Measurements from ENCODE around the gene IGF1. TPM values are rescaled to one million over a fixed set of nuclear protein-coding genes. Genes with fewer than 3 reads are reported as not detected.

Gene IGF1
- total and polyA plus RNA-seq, 4 donors: 5.0 to 60.7 (median 10.5) TPM

DNA sequence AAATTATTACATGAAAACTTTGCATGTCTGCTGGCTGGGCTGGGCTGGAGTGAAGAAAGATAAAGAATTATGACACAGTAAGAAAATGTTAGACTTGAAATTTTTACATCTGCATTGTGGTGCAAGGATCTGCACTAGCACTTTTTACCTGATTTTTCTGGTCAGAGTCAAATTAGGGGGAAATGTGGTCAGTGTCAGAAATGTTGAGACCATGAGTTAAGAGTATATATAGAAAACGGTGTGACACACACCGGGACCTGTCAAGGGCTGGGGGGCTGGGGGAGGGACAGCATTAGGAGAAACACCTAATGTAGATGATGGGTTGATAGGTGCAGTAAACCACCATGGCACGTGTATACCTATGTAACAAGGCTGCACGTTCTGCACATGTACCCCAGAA is 90.3 kb downstream of the IGF1 start:
- TF ChIP-seq, protein P1, sequence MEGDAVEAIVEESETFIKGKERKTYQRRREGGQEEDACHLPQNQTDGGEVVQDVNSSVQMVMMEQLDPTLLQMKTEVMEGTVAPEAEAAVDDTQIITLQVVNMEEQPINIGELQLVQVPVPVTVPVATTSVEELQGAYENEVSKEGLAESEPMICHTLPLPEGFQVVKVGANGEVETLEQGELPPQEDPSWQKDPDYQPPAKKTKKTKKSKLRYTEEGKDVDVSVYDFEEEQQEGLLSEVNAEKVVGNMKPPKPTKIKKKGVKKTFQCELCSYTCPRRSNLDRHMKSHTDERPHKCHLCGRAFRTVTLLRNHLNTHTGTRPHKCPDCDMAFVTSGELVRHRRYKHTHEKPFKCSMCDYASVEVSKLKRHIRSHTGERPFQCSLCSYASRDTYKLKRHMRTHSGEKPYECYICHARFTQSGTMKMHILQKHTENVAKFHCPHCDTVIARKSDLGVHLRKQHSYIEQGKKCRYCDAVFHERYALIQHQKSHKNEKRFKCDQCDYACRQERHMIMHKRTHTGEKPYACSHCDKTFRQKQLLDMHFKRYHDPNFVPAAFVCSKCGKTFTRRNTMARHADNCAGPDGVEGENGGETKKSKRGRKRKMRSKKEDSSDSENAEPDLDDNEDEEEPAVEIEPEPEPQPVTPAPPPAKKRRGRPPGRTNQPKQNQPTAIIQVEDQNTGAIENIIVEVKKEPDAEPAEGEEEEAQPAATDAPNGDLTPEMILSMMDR (IDR thresholded peaks at IDR 0.05; ENCODE audit: control extremely low read depth, extremely low read depth): no peak
- 88 to 89% methylated on average over 4 of the region's 4 CpGs for WGBS, 2 donors
- peaks cover 0 to 4% (median 2%) of the 10 kb centered on the region in 4 donors for H3K9me3 ChIP-seq (ENCODE audit: control insufficient read depth in 4 of 4, insufficient read depth in 3 of 4, low read length in 3 of 4)
- H3K9ac ChIP-seq (ENCODE audit: insufficient read depth in 1 of 2, low read length in 2 of 2): no peak overlapping the region
- no peaks in the 10 kb centered on the region for H3K36me3 ChIP-seq (ENCODE audit: control insufficient read depth in 4 of 4, insufficient read depth in 4 of 4, low read length in 4 of 4)
- ATAC-seq (ENCODE audit: insufficient read depth, low FRiP score): no peak
- no peak for DNase-seq
- no peaks in the 10 kb centered on the region for H3K27me3 ChIP-seq (ENCODE audit: control insufficient read depth in 3 of 3, insufficient read depth in 3 of 3, low read length in 2 of 3)
- no peak overlapping the region for H3K27ac ChIP-seq (ENCODE audit: low read depth in 1 of 2, low read length in 1 of 2)
- H3K4me1 ChIP-seq (ENCODE audit: control insufficient read depth in 5 of 5, insufficient read depth in 5 of 5, low read length in 5 of 5): no peaks in the 10 kb centered on the region
- no peak overlapping the region for H3K4me3 ChIP-seq

DNA sequence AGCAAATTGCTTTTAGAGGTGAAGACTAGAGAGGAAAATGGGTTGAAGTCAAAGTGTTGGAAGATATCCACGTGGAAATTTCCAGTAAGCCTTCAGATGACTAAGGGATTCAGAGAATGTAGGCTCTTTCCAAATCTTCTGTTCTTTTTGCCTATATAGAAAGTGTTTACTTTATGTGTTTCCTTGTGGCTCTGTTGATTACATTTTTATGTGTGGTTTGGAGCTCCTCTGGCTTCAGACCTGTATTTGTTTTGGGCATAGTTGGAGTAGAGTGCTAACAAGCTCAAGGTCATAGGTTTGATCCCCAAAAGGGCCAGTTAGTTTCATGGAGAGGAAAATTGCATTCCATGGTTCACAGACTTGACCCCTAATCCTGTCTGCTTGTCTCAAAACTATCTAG is 91.9 kb downstream of the IGF1 start:
- TF ChIP-seq, protein P1 (IDR thresholded peaks at IDR 0.05; ENCODE audit: control extremely low read depth, extremely low read depth): no peak
- ATAC-seq (ENCODE audit: insufficient read depth, low FRiP score): no peak
- H3K4me1 ChIP-seq (ENCODE audit: control insufficient read depth in 5 of 5, insufficient read depth in 5 of 5, low read length in 5 of 5): no peaks in the 10 kb centered on the region
- WGBS, 2 donors: 61 to 62% methylated on average over 1 of the region's 1 CpG
- H3K27ac ChIP-seq (ENCODE audit: low read depth in 1 of 2, low read length in 1 of 2): no peak overlapping the region
- peaks cover 0 to 8% (median 3%) of the 10 kb centered on the region in 4 donors for H3K9me3 ChIP-seq (ENCODE audit: control insufficient read depth in 4 of 4, insufficient read depth in 3 of 4, low read length in 3 of 4)
- DNase-seq: no peak
- H3K27me3 ChIP-seq (ENCODE audit: control insufficient read depth in 3 of 3, insufficient read depth in 3 of 3, low read length in 2 of 3): no peaks in the 10 kb centered on the region
- H3K4me3 ChIP-seq: no peak overlapping the region
- no peak overlapping the region for H3K9ac ChIP-seq (ENCODE audit: insufficient read depth in 1 of 2, low read length in 2 of 2)
- H3K36me3 ChIP-seq (ENCODE audit: control insufficient read depth in 4 of 4, insufficient read depth in 4 of 4, low read length in 4 of 4): no peaks in the 10 kb centered on the region

DNA sequence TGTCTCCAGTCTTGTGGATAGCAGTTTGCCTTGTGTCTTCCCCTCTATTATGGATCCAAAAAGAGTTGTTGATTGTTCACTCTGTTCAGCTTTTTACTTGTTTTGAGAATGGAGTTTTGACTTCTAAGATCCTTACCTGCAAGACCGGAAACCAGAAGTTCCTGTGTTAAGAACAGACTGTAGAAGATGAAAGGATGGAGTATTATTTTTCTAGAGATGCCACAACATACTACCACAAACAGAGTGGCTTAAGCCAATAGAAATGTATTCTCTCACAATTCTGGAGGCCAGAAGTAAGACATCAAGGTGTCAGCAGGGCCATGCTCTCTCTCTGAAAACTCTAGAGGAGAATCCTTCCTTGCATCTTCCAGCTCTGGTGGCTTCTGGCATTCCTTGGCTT is 95.0 kb downstream of the IGF1 start:
- 87 to 88% methylated on average over 1 of the region's 1 CpG for WGBS, 2 donors
- H3K9ac ChIP-seq (ENCODE audit: insufficient read depth in 1 of 2, low read length in 2 of 2): no peak overlapping the region
- DNase-seq: no peak
- H3K36me3 ChIP-seq (ENCODE audit: control insufficient read depth in 4 of 4, insufficient read depth in 4 of 4, low read length in 4 of 4): no peaks in the 10 kb centered on the region
- H3K4me3 ChIP-seq: no peak overlapping the region
- TF ChIP-seq, protein P1 (IDR thresholded peaks at IDR 0.05; ENCODE audit: control extremely low read depth, extremely low read depth): no peak
- no peaks in the 10 kb centered on the region for H3K27me3 ChIP-seq (ENCODE audit: control insufficient read depth in 3 of 3, insufficient read depth in 3 of 3, low read length in 2 of 3)
- H3K27ac ChIP-seq (ENCODE audit: low read depth in 1 of 2, low read length in 1 of 2): no peak overlapping the region
- H3K4me1 ChIP-seq (ENCODE audit: control insufficient read depth in 5 of 5, insufficient read depth in 5 of 5, low read length in 5 of 5): no peaks in the 10 kb centered on the region
- ATAC-seq (ENCODE audit: insufficient read depth, low FRiP score): no peak
- peaks cover 0 to 8% (median 3%) of the 10 kb centered on the region in 4 donors for H3K9me3 ChIP-seq (ENCODE audit: control insufficient read depth in 4 of 4, insufficient read depth in 3 of 4, low read length in 3 of 4)

Data from lung (tissue), 12 donors.